CD14-positive monocyte (primary cell): ENCODE data around the gene ZEB1. TPM values are rescaled to one million over a fixed set of nuclear protein-coding genes. Genes with fewer than 3 reads are reported as not detected.

ENCODE experiments used
- DNase-seq, 3 donors: peaks; one replicate each; pipeline ENCODE4 v3.0.0-alpha.2; 2011 to 2022
- H2AFZ ChIP-seq: 2 replicates; pipeline ENCODE4 v1.6.0; 2012; ENCODE audit warnings: mild to moderate bottlenecking, low read depth, low read length, inconsistent platforms; ENCODE audit not compliant: insufficient read depth, poor library complexity, severe bottlenecking
- H3K27ac ChIP-seq, 2 donors: 1 replicate in 1 of 2; 2 replicates in 1 of 2; pipeline ENCODE4 v1.5.1; 2012 to 2013; ENCODE audit warnings: low read length in 2 of 2, control low read depth in 1 of 2, inconsistent platforms in 1 of 2, low read depth in 1 of 2, mild to moderate bottlenecking in 1 of 2
- H3K27me3 ChIP-seq, 2 donors: one replicate each; pipeline versions ENCODE4 v1.6.0 to v1.6.1; 2011 to 2013; ENCODE audit warnings: low read length in 2 of 2; ENCODE audit not compliant: control insufficient read depth in 2 of 2, insufficient read depth in 2 of 2
- H3K36me3 ChIP-seq, 2 donors: replicated peaks in 1 of 2; 1 replicate in 1 of 2; 2 replicates in 1 of 2; pipeline versions ENCODE4 v1.5.1 to v1.6.1; 2012 to 2013; ENCODE audit warnings: low read length in 2 of 2, control low read depth in 1 of 2, inconsistent platforms in 1 of 2, mild to moderate bottlenecking in 1 of 2; ENCODE audit not compliant: insufficient read depth in 2 of 2, control insufficient read depth in 1 of 2
- H3K4me1 ChIP-seq, 2 donors: 1 replicate in 1 of 2; 2 replicates in 1 of 2; pipeline versions ENCODE4 v1.5.1 to v1.6.1; 2012 to 2013; ENCODE audit warnings: low read length in 2 of 2, control low read depth in 1 of 2, inconsistent platforms in 1 of 2, mild to moderate bottlenecking in 1 of 2, moderate library complexity in 1 of 2; ENCODE audit not compliant: insufficient read depth in 2 of 2, control insufficient read depth in 1 of 2
- H3K4me2 ChIP-seq: replicated peaks from 2 replicates; pipeline ENCODE3; 2012; ENCODE audit warnings: low read length, moderate library complexity, mild to moderate bottlenecking; ENCODE audit not compliant: poor library complexity, severe bottlenecking; ENCODE audit errors: extremely low read depth
- H3K4me3 ChIP-seq, 3 experiments: fragments of 200-600 bp in 1 of 3; sonication (generic) in 1 of 3; replicated peaks in 1 of 3; 1 replicate in 2 of 3; 2 replicates in 1 of 3; pipeline ENCODE4 v1.5.1; 2011 to 2013; ENCODE audit warnings: low read length in 3 of 3, mild to moderate bottlenecking in 3 of 3, control low read depth in 2 of 3, low read depth in 2 of 3, inconsistent platforms in 1 of 3, moderate library complexity in 1 of 3
- H3K79me2 ChIP-seq: 2 replicates; pipeline ENCODE4 v1.6.0; 2012; ENCODE audit warnings: mild to moderate bottlenecking, control low read depth, inconsistent platforms, low read length, moderate library complexity; ENCODE audit not compliant: insufficient read depth
- H3K9ac ChIP-seq: 2 replicates; pipeline ENCODE4 v1.6.0; 2017; ENCODE audit warnings: low read length, mild to moderate bottlenecking; ENCODE audit not compliant: insufficient read depth, poor library complexity, severe bottlenecking
- H3K9me3 ChIP-seq, 2 donors: replicated peaks in 1 of 2; 1 replicate in 1 of 2; 2 replicates in 1 of 2; pipeline versions ENCODE4 v1.5.1 to v1.6.1; 2012 to 2013; ENCODE audit warnings: low read length in 2 of 2, control low read depth in 1 of 2; ENCODE audit not compliant: control insufficient read depth in 1 of 2, insufficient read depth in 1 of 2
- H4K20me1 ChIP-seq: 2 replicates; pipeline ENCODE4 v1.6.0; 2012; ENCODE audit warnings: mild to moderate bottlenecking, low read length, control low read depth, moderate library complexity; ENCODE audit not compliant: insufficient read depth
- H3K27ac Mint-ChIP-seq, 7 donors: one replicate each; pipeline ENCODE4 v1.8.0; 2020; ENCODE audit warnings: mild to moderate bottlenecking in 7 of 7, mixed read lengths in 7 of 7, moderate library complexity in 6 of 7, inconsistent platforms in 2 of 7
- H3K27me3 Mint-ChIP-seq, 3 donors: one replicate each; pipeline ENCODE4 v1.8.0; 2021 to 2022; ENCODE audit warnings: low read depth in 3 of 3, mild to moderate bottlenecking in 3 of 3, mixed read lengths in 3 of 3, moderate library complexity in 3 of 3, inconsistent platforms in 1 of 3
- H3K36me3 Mint-ChIP-seq, 2 donors: one replicate each; pipeline ENCODE4 v1.8.0; 2020; ENCODE audit warnings: mixed read lengths in 2 of 2, inconsistent platforms in 1 of 2, mild to moderate bottlenecking in 1 of 2
- H3K4me1 Mint-ChIP-seq: one replicate; pipeline ENCODE4 v1.8.0; 2020; ENCODE audit warnings: mild to moderate bottlenecking, mixed read lengths
- H3K4me3 Mint-ChIP-seq, 2 donors: one replicate each; pipeline ENCODE4 v1.8.0; 2020; ENCODE audit warnings: mild to moderate bottlenecking in 2 of 2, mixed read lengths in 2 of 2, moderate library complexity in 1 of 2
- H3K9me3 Mint-ChIP-seq, 7 donors: one replicate each; pipeline ENCODE4 v1.8.0; 2020 to 2022; ENCODE audit warnings: mixed read lengths in 7 of 7, mild to moderate bottlenecking in 6 of 7, moderate library complexity in 6 of 7, inconsistent platforms in 2 of 7
- CTCF ChIP-seq: fragments of 200-600 bp; IDR thresholded peaks from one replicate; pipeline ENCODE4 v1.8.0; 2022; ENCODE audit warnings: antibody characterized with exemption, mild to moderate bottlenecking
- WGBS: methylation state at CpG from one replicate; pipeline ENCODE4 v1.1.5; 2013; ENCODE audit warnings: missing lambda C conversion rate; ENCODE audit not compliant: insufficient coverage; 5-methylcytosine and 5-hydroxymethylcytosine counted together
- intact Hi-C, 2 donors: fragments of 100-400 bp; cut with micrococcal nuclease; formaldehyde crosslinking; loops; one replicate each; pipeline versions ENCODE4 v1.15.0 to v1.15.1; 2023
- polyA plus RNA-seq, 3 donors: library from polyadenylated mRNA; depleted of rRNA in 1 of 3; unstranded in 2 of 3; stranded (reverse) in 1 of 3; fragments of 300-500 nt in 2 of 3; fragments of >200 nt in 1 of 3; fragmentation: Illumina TruSeq in 2 of 3; gene quantifications; 1 replicate in 2 of 3; 2 replicates in 1 of 3; pipeline ENCODE4 v1.2.3, GENCODE V29; 2012 to 2021

ZEB1 gene
- polyA plus RNA-seq, 3 donors, result 0.13 to 0.20 TPM; not detected in 1

- Mint-ChIP-seq H3K9me3 (peaks cover 0 to 9% (median 4%) of the 10 kb centered on the region in 7 donors), H3K36me3 (peaks cover 0 to 3% of the 10 kb centered on the region in 2 donors), H3K4me3 (peak overlapping the region; percentile 94 to 98), H3K27me3 (peaks cover 37 to 56% (median 37%) of the 10 kb centered on the region in 3 donors), H3K4me1 (peaks cover 22% of the 10 kb centered on the region), H3K27ac (peak overlapping the region in 2 of 7 donors; percentile 30 to 54)
- TF ChIP-seq CTCF, result no peak
- H2AFZ ChIP-seq, result peak overlapping the region; percentile 88
- intact Hi-C loops, result no loop called here
- H3K79me2 ChIP-seq, result no peaks in the 10 kb centered on the region
- no peak overlapping the region for H3K27ac ChIP-seq
- no peak overlapping the region for H3K9ac ChIP-seq
- H3K9me3 ChIP-seq, result no peaks in the 10 kb centered on the region
- peak overlapping the region; percentile 96 for H3K4me2 ChIP-seq
- DNase-seq, result peak in 2 of 3 donors; percentile 9 to 23
- H3K4me1 ChIP-seq, result peaks cover 25 to 29% of the 10 kb centered on the region in 2 donors
- no peaks in the 10 kb centered on the region for H3K36me3 ChIP-seq
- peak overlapping the region; percentile 40 to 77 (median 52) for H3K4me3 ChIP-seq
- H3K27me3 ChIP-seq, result peaks cover 28 to 51% of the 10 kb centered on the region in 2 donors
- no peaks in the 10 kb centered on the region for H4K20me1 ChIP-seq
- WGBS, result under 1% methylated on average over 118 of the region's 129 CpGs
Observed at GRCh38 chr10:31319602-31320549, 860 bp downstream of the ZEB1 start.

- no peaks in the 10 kb centered on the region for H3K36me3 ChIP-seq
- H3K4me3 Mint-ChIP-seq, result peak overlapping the region; percentile 87 to 93
- no peak overlapping the region for H3K9ac ChIP-seq
- peak overlapping the region; percentile 40 to 77 (median 52) for H3K4me3 ChIP-seq
- peaks cover 22% of the 10 kb centered on the region for H3K4me1 Mint-ChIP-seq
- peaks cover 37 to 53% (median 37%) of the 10 kb centered on the region in 3 donors for H3K27me3 Mint-ChIP-seq
- peak in 1 of 3 donors; percentile 3 for DNase-seq
- H3K27me3 ChIP-seq, result peaks cover 28 to 51% of the 10 kb centered on the region in 2 donors
- H3K9me3 ChIP-seq, result no peaks in the 10 kb centered on the region
- peak overlapping the region in 2 of 7 donors; percentile 30 to 37 for H3K27ac Mint-ChIP-seq
- H3K79me2 ChIP-seq, result no peaks in the 10 kb centered on the region
- H3K4me1 ChIP-seq, result peaks cover 25 to 29% of the 10 kb centered on the region in 2 donors
- peaks cover 0 to 3% of the 10 kb centered on the region in 2 donors for H3K36me3 Mint-ChIP-seq
- H3K9me3 Mint-ChIP-seq, result peaks cover 0 to 9% (median 4%) of the 10 kb centered on the region in 7 donors
- H2AFZ ChIP-seq, result peak overlapping the region; percentile 76
- peak overlapping the region; percentile 96 for H3K4me2 ChIP-seq
- under 1% methylated on average over 27 of the region's 43 CpGs for WGBS
- H4K20me1 ChIP-seq, result no peaks in the 10 kb centered on the region
- intact Hi-C loops, result no loop called here
- no peak overlapping the region for H3K27ac ChIP-seq
- TF ChIP-seq CTCF, result no peak
Observed at GRCh38 chr10:31320550-31321211, 1.7 kb downstream of the ZEB1 start.
